Astrocyte of the spinal cord (primary cell): ENCODE measurements around the gene C11orf52.

Experiments used
- DNase-seq: peaks from one replicate; pipeline ENCODE4 v3.0.0; 2011; ENCODE audit warnings: low read depth, low spot score
- H3K4me3 ChIP-seq: 2 replicates; pipeline ENCODE4 v1.5.1; 2011; ENCODE audit warnings: low read depth, mild to moderate bottlenecking, low read length, moderate library complexity
- in situ Hi-C: cut with HindIII; loops from 2 replicates; pipeline ENCODE4 v1.10.0; 2017; ENCODE audit warnings: low sequenced_read_pairs
- TF ChIP-seq, protein P1 (sequence below): IDR thresholded peaks from 2 replicates; pipeline ENCODE4 v1.5.1; 2012; ENCODE audit warnings: low read depth, mild to moderate bottlenecking, low read length, inconsistent platforms

The C11orf52 gene

DNA sequence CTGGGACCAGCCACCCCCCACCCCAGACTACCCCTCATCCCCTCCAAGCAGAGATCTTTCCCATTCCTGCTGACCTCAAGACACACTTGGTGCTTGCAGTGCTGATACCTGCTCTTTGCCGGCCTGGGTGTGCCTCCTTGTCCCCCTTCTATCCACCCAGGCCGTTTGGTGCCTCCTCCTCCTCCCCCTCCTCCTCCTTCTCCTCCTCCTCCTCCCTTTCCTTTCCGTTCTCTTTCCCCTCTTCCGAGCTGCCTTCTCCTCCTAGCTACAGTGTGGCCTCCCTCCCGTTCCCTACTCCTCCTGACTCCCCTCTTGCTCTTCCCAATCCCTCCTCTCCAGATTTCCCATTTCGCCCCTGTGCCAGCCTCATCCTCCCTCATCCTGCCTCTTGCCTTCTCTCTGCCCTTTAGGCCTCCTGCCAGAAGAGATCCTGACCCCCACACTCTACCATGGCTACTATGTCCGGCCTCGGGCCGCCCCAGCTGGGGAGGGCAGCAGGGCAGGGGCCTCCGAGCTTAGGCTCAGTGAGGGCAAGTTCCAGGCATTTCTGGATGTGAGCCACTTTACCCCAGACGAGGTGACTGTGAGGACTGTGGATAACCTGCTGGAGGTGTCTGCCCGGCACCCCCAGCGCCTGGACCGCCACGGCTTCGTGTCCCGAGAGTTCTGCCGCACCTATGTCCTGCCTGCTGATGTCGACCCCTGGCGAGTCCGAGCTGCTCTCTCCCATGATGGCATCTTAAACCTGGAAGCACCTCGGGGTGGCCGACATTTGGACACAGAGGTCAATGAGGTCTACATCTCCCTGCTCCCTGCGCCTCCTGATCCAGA, 5.5 kb upstream of the C11orf52 start:
- DNase-seq = no peak
- in situ Hi-C loops = no loop called here
- TF ChIP-seq, protein P1, sequence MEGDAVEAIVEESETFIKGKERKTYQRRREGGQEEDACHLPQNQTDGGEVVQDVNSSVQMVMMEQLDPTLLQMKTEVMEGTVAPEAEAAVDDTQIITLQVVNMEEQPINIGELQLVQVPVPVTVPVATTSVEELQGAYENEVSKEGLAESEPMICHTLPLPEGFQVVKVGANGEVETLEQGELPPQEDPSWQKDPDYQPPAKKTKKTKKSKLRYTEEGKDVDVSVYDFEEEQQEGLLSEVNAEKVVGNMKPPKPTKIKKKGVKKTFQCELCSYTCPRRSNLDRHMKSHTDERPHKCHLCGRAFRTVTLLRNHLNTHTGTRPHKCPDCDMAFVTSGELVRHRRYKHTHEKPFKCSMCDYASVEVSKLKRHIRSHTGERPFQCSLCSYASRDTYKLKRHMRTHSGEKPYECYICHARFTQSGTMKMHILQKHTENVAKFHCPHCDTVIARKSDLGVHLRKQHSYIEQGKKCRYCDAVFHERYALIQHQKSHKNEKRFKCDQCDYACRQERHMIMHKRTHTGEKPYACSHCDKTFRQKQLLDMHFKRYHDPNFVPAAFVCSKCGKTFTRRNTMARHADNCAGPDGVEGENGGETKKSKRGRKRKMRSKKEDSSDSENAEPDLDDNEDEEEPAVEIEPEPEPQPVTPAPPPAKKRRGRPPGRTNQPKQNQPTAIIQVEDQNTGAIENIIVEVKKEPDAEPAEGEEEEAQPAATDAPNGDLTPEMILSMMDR = no peak
- H3K4me3 ChIP-seq = no peak overlapping the region

DNA sequence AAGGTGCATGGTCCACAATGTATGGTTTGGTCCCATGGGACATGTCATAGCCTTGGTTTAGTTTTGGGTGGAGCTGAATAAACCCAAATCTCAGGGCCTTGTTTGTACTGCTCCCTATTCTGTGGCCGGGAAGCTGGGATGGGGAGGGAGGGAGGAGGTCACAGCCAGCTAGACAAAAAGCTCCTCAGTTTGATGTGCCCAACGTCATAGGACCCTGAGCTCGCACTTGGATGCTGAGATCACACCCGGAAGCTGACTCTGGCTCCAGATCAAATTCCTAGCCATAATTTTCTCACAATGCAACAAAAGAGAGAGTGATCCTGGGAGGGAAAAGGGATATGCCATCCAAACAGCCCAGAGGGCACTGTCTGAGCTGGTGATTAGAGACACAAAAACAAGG, 4.7 kb upstream of the C11orf52 start:
- peak; percentile 57 for DNase-seq
- TF ChIP-seq, protein P1 = no peak
- in situ Hi-C loops = no loop called here
- H3K4me3 ChIP-seq = no peak overlapping the region

DNA sequence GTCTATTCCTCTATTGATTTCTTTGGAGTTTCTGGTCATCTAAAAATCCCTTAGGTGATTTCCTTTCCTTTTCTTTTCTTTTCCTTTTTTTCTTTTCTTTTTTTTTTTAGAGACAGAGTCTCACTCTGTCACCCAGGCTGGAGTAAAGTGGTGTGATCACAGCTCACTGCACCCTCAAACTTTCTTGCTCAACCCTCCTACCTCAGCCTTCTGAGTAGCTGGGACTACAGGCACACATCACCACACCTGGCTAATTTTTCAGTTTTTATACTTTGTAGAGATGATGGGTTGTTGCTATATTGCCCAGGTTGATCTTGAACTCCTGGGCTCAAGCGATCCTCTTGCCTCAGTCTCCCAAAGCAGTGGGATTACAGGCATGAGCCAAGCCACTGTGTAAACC, 1.9 kb upstream of the C11orf52 start:
- in situ Hi-C loops = no loop called here
- TF ChIP-seq, protein P1 = no peak
- no peak overlapping the region for H3K4me3 ChIP-seq
- DNase-seq = no peak

DNA sequence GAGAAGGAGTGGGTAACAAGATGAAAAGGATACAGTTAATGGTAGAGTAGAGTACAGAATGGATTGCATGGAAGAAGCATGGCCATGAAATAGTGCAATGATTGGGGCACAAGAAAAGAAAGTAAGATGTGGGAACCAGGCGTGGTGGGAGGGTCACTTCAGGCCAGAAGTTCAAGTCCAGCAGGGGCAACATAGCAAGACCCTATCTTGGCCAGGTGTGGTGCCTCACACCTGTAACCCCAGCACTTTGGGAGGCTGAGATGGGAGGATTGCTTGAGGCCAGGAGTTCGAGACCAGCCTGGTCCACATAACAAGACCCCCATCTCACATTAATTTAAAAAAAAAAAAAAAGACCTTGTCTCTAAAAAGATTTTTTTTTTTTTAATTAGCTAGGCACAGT, 1.4 kb upstream of the C11orf52 start:
- H3K4me3 ChIP-seq = no peak overlapping the region
- TF ChIP-seq, protein P1 = no peak
- no peak for DNase-seq
- in situ Hi-C loops = no loop called here

DNA sequence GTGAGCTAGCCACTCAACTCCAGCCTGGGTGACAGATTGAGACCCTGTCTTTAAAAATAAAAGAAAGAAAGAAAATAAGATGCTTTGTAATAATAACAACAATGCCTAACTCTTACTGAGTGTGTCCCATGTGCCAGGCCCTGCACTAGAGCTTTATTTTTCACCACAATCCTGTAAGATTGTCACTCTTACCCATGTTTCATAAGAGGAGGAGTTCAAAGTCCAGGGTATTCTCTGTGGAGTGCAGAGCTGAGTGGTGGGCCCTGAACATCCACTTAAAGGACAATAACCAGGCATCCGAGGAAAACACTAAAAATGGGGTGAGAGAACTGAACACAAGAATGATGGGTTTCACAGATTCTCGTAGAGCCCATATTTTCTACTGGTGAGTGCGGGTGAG, 925 bp upstream of the C11orf52 start:
- no peak for DNase-seq
- in situ Hi-C loops = no loop called here
- TF ChIP-seq, protein P1 = no peak
- no peak overlapping the region for H3K4me3 ChIP-seq

DNA sequence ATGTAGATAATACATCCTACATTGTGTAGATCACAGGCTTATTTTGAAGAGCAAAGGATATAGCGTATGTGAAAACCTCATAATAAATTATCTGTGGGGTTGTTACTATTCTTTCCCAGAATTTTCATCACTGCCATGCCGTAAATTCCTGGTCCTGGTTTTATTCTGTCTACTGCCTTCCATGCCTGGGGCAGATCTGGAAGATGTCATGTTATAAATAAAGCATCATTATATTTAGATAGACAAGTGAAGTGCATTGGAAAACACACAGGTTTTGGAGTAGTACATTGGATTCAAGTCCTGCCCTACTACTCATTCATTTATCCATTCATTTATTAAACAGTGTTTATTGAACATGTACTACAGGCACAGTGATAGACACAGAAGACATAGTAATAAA, 2.2 kb downstream of the C11orf52 start:
- TF ChIP-seq, protein P1 = no peak
- in situ Hi-C loops = no loop called here
- DNase-seq = no peak
- H3K4me3 ChIP-seq = no peak overlapping the region
